ENCODE measurements around the gene MMP23B.

GRCh38 chr1:1582585-1583346 is 49.2 kb upstream of the MMP23B start:
- TF ChIP-seq, protein P1, sequence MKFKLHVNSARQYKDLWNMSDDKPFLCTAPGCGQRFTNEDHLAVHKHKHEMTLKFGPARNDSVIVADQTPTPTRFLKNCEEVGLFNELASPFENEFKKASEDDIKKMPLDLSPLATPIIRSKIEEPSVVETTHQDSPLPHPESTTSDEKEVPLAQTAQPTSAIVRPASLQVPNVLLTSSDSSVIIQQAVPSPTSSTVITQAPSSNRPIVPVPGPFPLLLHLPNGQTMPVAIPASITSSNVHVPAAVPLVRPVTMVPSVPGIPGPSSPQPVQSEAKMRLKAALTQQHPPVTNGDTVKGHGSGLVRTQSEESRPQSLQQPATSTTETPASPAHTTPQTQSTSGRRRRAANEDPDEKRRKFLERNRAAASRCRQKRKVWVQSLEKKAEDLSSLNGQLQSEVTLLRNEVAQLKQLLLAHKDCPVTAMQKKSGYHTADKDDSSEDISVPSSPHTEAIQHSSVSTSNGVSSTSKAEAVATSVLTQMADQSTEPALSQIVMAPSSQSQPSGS (IDR thresholded peaks at IDR 0.05; ENCODE audit: low read length): no peak
- TF ChIP-seq POLR2A (IDR thresholded peaks at IDR 0.05; ENCODE audit: control extremely low read depth in 1 of 2, low read depth in 2 of 2, low read length in 2 of 2): no peak
- TF ChIP-seq JUN (IDR thresholded peaks at IDR 0.05; ENCODE audit: low read depth, low read length): no peak
- TF ChIP-seq RAD21 (IDR thresholded peaks at IDR 0.05 in 1 of 2, conservative IDR thresholded peaks at IDR 0.05 in 1 of 2; ENCODE audit: low read depth in 2 of 2, low read length in 2 of 2): no peak
- TF ChIP-seq SP2 (IDR thresholded peaks at IDR 0.05; ENCODE audit: low read length): no peak
- TF ChIP-seq, protein P2, sequence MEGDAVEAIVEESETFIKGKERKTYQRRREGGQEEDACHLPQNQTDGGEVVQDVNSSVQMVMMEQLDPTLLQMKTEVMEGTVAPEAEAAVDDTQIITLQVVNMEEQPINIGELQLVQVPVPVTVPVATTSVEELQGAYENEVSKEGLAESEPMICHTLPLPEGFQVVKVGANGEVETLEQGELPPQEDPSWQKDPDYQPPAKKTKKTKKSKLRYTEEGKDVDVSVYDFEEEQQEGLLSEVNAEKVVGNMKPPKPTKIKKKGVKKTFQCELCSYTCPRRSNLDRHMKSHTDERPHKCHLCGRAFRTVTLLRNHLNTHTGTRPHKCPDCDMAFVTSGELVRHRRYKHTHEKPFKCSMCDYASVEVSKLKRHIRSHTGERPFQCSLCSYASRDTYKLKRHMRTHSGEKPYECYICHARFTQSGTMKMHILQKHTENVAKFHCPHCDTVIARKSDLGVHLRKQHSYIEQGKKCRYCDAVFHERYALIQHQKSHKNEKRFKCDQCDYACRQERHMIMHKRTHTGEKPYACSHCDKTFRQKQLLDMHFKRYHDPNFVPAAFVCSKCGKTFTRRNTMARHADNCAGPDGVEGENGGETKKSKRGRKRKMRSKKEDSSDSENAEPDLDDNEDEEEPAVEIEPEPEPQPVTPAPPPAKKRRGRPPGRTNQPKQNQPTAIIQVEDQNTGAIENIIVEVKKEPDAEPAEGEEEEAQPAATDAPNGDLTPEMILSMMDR (IDR thresholded peaks at IDR 0.05; ENCODE audit: control extremely low read depth in 1 of 3, insufficient read depth in 1 of 3, low read depth in 1 of 3, low read length in 3 of 3): no peak
- no peak for TF ChIP-seq SIN3A (conservative IDR thresholded peaks at IDR 0.05 in 1 of 2, IDR thresholded peaks at IDR 0.05 in 1 of 2; ENCODE audit: low read depth in 1 of 2, low read length in 2 of 2)
- no peak for TF ChIP-seq NRF1 (IDR thresholded peaks at IDR 0.05; ENCODE audit: low read depth, low read length)
